NOMO-1 treated with DMSO at 0.1 percent for 48 hours (cell line): ENCODE measurements around the gene ZNF211.

Source experiments
- DNase-seq: peaks from one replicate; lab custom pipeline; 2025; ENCODE audit not compliant: unreplicated experiment; lab: John Stamatoyannopoulos, UW

Gene ZNF211

GRCh38 chr19:57632987-57633831, at the start of gene ZNF211:
Gene ZNF211, plus strand, starts transcription at chr19:57633168. Its CDS starts 179 bp downstream, at chr19:57633347.
- DNase-seq = peak; percentile 86

- no peak for DNase-seq
Measured at GRCh38 chr19:57583521-57584416, 49.2 kb upstream of the ZNF211 start, which contains the start of gene ZIK1. Gene ZIK1, plus strand, starts transcription at chr19:57584145. Its CDS starts 212 bp downstream, at chr19:57584357.

GRCh38 chr19:57587529-57587928, 45.4 kb upstream of the ZNF211 start:
- no peak for DNase-seq

GRCh38 chr19:57599377-57599760, 33.6 kb upstream of the ZNF211 start:
- no peak for DNase-seq

- DNase-seq = peak; percentile 81
Measured at GRCh38 chr19:57599761-57600383, 33.1 kb upstream of the ZNF211 start, which contains the start of gene ZNF530. Gene ZNF530, plus strand, starts transcription at chr19:57599885. Its CDS starts 4,461 bp downstream, at chr19:57604346.

DNA sequence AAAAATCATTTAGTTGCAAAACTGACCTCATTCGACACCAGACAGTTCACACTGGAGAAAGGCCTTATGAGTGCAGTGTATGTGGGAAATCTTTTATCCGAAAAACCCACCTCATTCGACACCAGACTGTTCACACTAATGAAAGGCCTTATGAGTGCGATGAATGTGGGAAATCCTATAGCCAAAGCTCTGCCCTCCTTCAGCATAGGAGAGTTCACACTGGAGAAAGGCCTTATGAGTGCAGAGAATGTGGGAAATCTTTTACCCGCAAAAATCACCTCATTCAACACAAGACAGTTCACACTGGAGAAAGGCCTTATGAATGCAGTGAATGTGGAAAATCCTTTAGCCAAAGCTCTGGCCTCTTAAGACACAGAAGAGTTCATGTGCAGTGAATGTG, 26.0 kb upstream of the ZNF211 start:
- DNase-seq = no peak

GRCh38 chr19:57611113-57611512, 21.9 kb upstream of the ZNF211 start:
- no peak for DNase-seq

- DNase-seq = peak; percentile 82
Measured at GRCh38 chr19:57613941-57614743, 18.8 kb upstream of the ZNF211 start, which contains the start of gene ZNF134. Gene ZNF134, plus strand, starts transcription at chr19:57614242. Its CDS starts 5,227 bp downstream, at chr19:57619469.

GRCh38 chr19:57615346-57615745, 17.6 kb upstream of the ZNF211 start:
- no peak for DNase-seq

DNA sequence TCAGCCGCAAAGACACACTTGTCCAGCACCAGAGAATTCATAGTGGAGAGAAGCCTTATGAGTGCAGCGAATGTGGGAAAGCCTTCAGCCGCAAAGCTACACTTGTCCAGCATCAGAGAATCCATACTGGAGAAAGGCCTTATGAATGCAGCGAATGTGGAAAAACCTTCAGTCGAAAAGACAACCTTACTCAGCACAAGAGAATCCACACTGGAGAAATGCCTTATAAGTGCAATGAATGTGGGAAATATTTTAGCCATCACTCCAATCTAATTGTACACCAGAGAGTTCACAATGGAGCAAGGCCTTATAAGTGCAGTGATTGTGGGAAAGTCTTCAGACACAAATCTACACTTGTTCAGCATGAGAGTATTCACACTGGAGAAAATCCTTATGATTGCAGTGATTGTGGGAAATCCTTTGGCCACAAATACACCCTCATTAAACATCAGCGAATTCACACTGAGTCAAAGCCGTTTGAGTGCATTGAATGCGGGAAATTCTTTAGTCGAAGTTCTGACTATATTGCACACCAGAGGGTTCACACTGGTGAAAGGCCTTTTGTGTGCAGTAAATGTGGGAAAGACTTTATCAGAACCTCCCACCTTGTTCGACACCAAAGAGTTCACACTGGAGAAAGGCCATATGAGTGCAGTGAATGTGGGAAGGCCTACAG, 12.2 kb upstream of the ZNF211 start:
- DNase-seq = no peak

GRCh38 chr19:57623091-57623490, 9.9 kb upstream of the ZNF211 start:
- DNase-seq = no peak

GRCh38 chr19:57633832-57634131, 814 bp downstream of the ZNF211 start:
- no peak for DNase-seq

GRCh38 chr19:57637379-57637778, 4.4 kb downstream of the ZNF211 start:
- DNase-seq = no peak

DNA sequence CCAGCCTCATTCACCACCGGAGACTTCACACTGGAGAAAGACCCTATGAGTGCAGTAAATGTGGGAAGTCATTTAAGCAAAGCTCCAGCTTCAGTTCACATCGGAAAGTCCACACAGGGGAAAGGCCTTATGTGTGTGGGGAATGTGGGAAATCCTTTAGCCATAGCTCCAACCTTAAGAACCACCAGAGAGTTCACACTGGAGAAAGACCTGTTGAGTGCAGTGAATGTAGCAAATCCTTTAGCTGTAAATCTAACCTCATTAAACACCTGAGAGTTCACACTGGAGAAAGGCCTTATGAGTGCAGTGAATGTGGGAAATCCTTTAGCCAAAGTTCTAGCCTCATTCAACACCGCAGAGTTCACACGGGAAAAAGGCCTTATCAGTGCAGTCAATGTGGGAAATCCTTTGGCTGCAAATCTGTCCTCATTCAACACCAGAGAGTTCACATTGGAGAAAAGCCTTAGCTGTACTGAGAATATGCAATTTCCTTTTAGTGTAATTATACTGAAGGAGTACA, 8.8 kb downstream of the ZNF211 start:
- DNase-seq = no peak

GRCh38 chr19:57642396-57643046, 9.6 kb downstream of the ZNF211 start:
- DNase-seq = no peak

- no peak for DNase-seq
Measured at GRCh38 chr19:57643734-57644133, 10.8 kb downstream of the ZNF211 start.

DNA sequence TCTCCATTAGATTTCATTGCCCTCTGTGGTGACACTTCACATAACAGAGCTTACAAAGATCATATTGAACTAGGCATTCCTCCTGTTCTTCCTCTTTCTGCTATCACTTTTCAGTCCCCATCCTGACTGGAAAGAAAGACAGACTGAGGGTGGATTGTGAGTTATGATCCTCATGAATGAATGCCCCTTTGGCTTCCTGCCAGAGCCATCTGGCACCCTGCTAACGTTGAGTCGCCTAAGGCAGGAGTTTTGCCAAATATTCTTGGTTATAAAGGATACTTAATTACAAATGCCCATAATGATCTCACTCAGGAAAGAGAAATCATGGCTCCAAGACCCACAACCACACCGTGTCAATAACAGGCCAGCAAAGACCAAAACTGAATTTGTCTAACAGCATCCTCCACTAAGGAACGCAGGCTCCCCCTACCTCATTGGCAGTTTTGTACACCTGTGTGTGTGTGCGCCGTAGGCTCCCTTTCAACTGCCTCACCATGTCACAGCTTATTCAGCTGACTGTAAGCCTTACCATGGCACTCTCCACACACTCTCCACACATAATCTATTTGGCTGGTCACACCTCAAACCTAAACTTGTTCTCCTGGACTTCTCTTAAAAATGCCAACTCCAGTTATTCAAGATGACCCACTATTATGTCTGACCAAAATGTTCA, 15.5 kb downstream of the ZNF211 start:
- DNase-seq = no peak

GRCh38 chr19:57651654-57651996, 18.7 kb downstream of the ZNF211 start:
- no peak for DNase-seq

DNA sequence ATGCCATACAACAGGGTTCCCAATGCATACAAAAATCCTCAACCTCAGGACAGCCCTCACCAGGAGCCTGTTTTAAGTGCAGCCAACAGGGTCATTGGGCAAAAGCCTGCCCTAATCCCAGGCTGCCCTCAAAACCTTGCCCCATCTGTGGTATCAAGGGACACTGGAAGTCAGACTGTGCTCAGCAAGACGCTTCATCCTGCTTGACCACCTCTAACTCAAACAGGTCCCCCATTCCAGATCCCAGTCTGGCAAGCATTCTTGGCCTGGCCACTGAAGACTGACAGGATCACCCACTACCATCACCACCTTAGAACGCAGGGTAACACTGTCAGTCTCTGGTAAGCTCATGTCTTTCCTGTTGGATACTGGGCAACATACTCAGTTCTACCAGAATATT, 20.7 kb downstream of the ZNF211 start:
- no peak for DNase-seq
